ENCODE data around the gene ZNF536.

The ZNF536 gene

DNA sequence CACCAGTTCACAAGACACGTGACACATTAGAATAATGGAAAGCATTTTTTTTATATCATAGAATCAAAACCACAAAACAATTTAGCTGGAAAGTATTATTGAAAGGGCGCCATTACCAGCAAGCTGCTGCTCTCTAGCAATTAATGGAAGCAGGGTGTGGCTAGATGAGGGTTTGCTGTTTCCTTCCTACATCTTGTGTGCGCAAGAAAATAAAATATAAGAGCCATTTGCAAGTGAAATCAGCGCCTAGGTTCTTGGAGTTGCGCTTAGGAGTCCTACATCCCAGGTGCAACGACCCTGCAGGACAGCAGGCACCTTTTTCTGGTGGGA is 140.9 kb downstream of the ZNF536 start:
- H3K27ac ChIP-seq (replicated peaks), result no peak overlapping the region
- H3K27me3 ChIP-seq (ENCODE audit: insufficient read depth, poor library complexity, severe bottlenecking), result no peaks in the 10 kb centered on the region
- no peak for DNase-seq (ENCODE audit: low read depth in 1 of 2, low spot score in 1 of 2)
- H3K4me3 ChIP-seq (replicated peaks; ENCODE audit: insufficient read depth, low read length), result no peak overlapping the region
- TF ChIP-seq SPI1 (IDR thresholded peaks at IDR 0.05; ENCODE audit: borderline replicate concordance, low read depth) (no peak), POLR2AphosphoS5 (IDR thresholded peaks at IDR 0.05; ENCODE audit: low read depth) (no peak), GABPA (IDR thresholded peaks at IDR 0.05; ENCODE audit: low read depth) (no peak)
- TF ChIP-seq, protein P1, sequence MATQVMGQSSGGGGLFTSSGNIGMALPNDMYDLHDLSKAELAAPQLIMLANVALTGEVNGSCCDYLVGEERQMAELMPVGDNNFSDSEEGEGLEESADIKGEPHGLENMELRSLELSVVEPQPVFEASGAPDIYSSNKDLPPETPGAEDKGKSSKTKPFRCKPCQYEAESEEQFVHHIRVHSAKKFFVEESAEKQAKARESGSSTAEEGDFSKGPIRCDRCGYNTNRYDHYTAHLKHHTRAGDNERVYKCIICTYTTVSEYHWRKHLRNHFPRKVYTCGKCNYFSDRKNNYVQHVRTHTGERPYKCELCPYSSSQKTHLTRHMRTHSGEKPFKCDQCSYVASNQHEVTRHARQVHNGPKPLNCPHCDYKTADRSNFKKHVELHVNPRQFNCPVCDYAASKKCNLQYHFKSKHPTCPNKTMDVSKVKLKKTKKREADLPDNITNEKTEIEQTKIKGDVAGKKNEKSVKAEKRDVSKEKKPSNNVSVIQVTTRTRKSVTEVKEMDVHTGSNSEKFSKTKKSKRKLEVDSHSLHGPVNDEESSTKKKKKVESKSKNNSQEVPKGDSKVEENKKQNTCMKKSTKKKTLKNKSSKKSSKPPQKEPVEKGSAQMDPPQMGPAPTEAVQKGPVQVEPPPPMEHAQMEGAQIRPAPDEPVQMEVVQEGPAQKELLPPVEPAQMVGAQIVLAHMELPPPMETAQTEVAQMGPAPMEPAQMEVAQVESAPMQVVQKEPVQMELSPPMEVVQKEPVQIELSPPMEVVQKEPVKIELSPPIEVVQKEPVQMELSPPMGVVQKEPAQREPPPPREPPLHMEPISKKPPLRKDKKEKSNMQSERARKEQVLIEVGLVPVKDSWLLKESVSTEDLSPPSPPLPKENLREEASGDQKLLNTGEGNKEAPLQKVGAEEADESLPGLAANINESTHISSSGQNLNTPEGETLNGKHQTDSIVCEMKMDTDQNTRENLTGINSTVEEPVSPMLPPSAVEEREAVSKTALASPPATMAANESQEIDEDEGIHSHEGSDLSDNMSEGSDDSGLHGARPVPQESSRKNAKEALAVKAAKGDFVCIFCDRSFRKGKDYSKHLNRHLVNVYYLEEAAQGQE (IDR thresholded peaks at IDR 0.05; ENCODE audit: insufficient replicate concordance, low read depth), result no peak
- TF ChIP-seq, protein P2, sequence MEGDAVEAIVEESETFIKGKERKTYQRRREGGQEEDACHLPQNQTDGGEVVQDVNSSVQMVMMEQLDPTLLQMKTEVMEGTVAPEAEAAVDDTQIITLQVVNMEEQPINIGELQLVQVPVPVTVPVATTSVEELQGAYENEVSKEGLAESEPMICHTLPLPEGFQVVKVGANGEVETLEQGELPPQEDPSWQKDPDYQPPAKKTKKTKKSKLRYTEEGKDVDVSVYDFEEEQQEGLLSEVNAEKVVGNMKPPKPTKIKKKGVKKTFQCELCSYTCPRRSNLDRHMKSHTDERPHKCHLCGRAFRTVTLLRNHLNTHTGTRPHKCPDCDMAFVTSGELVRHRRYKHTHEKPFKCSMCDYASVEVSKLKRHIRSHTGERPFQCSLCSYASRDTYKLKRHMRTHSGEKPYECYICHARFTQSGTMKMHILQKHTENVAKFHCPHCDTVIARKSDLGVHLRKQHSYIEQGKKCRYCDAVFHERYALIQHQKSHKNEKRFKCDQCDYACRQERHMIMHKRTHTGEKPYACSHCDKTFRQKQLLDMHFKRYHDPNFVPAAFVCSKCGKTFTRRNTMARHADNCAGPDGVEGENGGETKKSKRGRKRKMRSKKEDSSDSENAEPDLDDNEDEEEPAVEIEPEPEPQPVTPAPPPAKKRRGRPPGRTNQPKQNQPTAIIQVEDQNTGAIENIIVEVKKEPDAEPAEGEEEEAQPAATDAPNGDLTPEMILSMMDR (IDR thresholded peaks at IDR 0.05; ENCODE audit: insufficient read depth, low read length), result no peak

DNA sequence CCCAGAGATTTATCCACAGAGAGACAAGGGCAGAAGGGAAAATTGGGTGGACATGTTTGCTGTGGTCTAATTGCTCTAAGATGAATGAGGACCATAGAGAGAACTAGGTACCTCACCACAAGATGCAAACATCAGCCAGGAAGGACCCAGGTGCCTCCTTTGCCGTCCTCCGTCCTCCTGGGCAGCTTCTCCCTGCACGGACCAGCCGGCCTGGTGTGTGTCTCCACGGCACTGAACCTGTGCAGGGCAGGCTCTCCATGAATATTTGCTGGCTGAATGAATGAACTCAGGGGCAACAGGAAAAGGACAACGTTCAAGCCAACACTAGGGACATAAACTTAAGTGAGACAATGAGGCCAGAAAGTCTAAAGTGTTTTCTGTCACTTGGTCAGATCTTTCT is 143.9 kb downstream of the ZNF536 start:
- Histone ChIP-seq H3K27ac (replicated peaks) (no peak overlapping the region), H3K4me3 (replicated peaks; ENCODE audit: insufficient read depth, low read length) (no peak overlapping the region), H3K27me3 (ENCODE audit: insufficient read depth, poor library complexity, severe bottlenecking) (no peaks in the 10 kb centered on the region)
- TF ChIP-seq, protein P1 (IDR thresholded peaks at IDR 0.05; ENCODE audit: insufficient replicate concordance, low read depth), result no peak
- TF ChIP-seq, protein P2 (IDR thresholded peaks at IDR 0.05; ENCODE audit: insufficient read depth, low read length), result no peak
- no peak for TF ChIP-seq SPI1 (IDR thresholded peaks at IDR 0.05; ENCODE audit: borderline replicate concordance, low read depth)
- TF ChIP-seq GABPA (IDR thresholded peaks at IDR 0.05; ENCODE audit: low read depth), result no peak
- DNase-seq (ENCODE audit: low read depth in 1 of 2, low spot score in 1 of 2), result no peak

DNA sequence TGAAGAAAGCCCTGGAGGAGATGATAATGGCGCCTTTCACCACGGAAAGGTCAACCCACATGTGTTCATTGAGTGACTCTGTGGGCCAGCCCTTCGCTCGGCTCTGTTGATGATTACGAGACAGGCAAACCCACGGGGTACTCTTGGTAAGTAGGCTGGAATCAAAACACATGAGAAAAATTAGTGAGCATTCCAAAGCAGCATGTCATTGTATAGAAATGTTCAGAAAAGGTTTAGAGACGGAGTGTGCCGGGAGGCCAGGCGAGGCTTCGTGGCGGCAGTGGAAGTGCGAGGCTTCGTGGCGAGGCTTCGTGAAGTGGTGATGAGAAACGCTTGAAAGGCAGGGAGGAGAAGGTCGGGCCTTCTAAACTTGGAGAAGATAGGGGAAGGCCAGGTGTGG is 144.3 kb downstream of the ZNF536 start:
- Histone ChIP-seq H3K27ac (replicated peaks) (no peak overlapping the region), H3K27me3 (ENCODE audit: insufficient read depth, poor library complexity, severe bottlenecking) (no peaks in the 10 kb centered on the region), H3K4me3 (replicated peaks; ENCODE audit: insufficient read depth, low read length) (no peak overlapping the region)
- no peak for DNase-seq (ENCODE audit: low read depth in 1 of 2, low spot score in 1 of 2)
- TF ChIP-seq, protein P1 (IDR thresholded peaks at IDR 0.05; ENCODE audit: insufficient replicate concordance, low read depth), result no peak
- TF ChIP-seq GABPA (IDR thresholded peaks at IDR 0.05; ENCODE audit: low read depth) (no peak), POLR2AphosphoS5 (IDR thresholded peaks at IDR 0.05; ENCODE audit: low read depth) (no peak), SPI1 (IDR thresholded peaks at IDR 0.05; ENCODE audit: borderline replicate concordance, low read depth) (no peak)
- TF ChIP-seq, protein P2 (IDR thresholded peaks at IDR 0.05; ENCODE audit: insufficient read depth, low read length), result no peak

All from HL-60 (cell line).